Measurements from ENCODE around the gene IQCH.
A peak's percentile ranks its signal among the peaks of the same experiment; 100 is the strongest.

IQCH gene

DNA sequence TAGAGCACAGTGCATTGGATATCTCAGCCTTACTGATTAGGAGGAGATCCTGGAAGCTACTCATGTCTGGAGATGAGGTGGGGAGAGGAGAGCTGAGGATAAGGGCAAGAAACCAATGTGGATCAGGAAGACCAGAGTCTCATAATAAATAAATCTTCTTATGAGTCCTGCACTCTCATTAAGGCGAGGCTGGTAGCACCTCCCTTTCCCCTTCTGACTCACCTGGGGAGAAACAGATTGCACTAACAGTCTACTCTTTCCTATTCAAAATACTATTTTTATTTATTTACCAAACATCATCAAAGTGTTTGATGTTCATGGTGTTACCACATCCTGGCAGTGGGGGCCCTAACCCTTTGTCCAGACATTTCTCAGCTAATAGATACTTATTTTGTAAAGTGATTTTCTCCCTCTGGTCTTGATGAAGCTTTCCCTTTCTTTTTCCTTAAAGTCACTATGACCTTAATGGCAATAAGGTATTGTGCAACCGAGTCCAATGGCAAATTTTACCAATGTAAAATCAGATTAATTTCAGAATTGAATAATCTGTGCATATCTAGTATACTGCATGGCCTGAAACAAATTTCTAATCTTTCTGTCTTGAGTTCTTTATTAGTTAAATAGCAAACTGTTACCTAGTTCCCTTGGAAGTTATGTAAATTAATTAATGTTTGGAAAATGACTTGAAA is 81.1 kb downstream of the IQCH start:
- peak; percentile 72 for DNase-seq
- TF ChIP-seq, protein P1, sequence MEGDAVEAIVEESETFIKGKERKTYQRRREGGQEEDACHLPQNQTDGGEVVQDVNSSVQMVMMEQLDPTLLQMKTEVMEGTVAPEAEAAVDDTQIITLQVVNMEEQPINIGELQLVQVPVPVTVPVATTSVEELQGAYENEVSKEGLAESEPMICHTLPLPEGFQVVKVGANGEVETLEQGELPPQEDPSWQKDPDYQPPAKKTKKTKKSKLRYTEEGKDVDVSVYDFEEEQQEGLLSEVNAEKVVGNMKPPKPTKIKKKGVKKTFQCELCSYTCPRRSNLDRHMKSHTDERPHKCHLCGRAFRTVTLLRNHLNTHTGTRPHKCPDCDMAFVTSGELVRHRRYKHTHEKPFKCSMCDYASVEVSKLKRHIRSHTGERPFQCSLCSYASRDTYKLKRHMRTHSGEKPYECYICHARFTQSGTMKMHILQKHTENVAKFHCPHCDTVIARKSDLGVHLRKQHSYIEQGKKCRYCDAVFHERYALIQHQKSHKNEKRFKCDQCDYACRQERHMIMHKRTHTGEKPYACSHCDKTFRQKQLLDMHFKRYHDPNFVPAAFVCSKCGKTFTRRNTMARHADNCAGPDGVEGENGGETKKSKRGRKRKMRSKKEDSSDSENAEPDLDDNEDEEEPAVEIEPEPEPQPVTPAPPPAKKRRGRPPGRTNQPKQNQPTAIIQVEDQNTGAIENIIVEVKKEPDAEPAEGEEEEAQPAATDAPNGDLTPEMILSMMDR (IDR thresholded peaks at IDR 0.05; ENCODE audit: low read depth, low read length), result no peak
- H3K36me3 ChIP-seq, result no peaks in the 10 kb centered on the region
- no peaks in the 10 kb centered on the region for H3K9me3 ChIP-seq (ENCODE audit: severe bottlenecking)
- H3K27me3 ChIP-seq (ENCODE audit: insufficient read depth, low read depth, severe bottlenecking), result no peaks in the 10 kb centered on the region
- H3K4me3 ChIP-seq (ENCODE audit: low read depth, low read length), result no peak overlapping the region
- peak overlapping the region; percentile 57 for H3K27ac ChIP-seq

DNA sequence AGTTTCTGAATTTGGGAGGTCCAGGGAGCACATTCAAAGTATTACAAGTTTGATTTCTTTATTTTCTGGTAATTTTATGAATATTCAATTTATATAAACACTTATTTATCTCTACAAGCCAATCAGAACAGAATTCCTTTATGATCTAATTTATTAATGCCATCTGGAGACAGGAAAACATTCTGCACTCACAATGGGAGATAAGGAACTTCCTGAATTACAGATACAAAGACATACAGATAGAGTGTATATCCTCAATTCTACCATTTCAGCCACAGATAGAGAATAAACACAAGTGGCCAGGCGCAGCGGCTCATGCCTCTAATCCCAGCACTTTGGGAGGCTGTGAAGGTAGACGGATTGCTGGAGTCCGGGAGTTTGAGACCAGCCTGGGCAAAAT is 86.0 kb downstream of the IQCH start:
- TF ChIP-seq, protein P1 (IDR thresholded peaks at IDR 0.05; ENCODE audit: low read depth, low read length), result no peak
- no peaks in the 10 kb centered on the region for H3K27me3 ChIP-seq (ENCODE audit: insufficient read depth, low read depth, severe bottlenecking)

DNA sequence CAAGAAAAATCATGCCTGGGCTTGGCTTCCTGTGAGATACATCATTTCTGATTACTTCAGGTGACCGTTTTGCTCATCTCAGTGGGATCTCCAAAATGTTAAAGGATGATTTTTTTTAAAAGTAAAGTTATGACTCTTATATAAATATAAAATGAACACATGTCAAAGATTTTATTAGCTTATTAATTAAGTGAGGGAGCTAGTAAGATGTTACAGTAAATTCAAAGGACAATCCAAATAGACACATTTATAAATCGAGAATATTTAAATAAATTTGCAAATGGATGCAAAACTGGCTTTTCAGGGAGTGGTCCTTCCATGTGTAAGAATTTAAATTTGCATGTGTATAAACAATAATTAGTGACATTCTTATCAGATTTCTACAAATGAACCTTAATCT is 87.0 kb downstream of the IQCH start:
- Histone ChIP-seq H3K36me3 (no peaks in the 10 kb centered on the region), H3K27me3 (ENCODE audit: insufficient read depth, low read depth, severe bottlenecking) (no peaks in the 10 kb centered on the region), H3K9me3 (ENCODE audit: severe bottlenecking) (no peaks in the 10 kb centered on the region), H3K4me3 (ENCODE audit: low read depth, low read length) (no peak overlapping the region), H3K27ac (no peak overlapping the region)
- TF ChIP-seq, protein P1 (IDR thresholded peaks at IDR 0.05; ENCODE audit: low read depth, low read length), result no peak
- no peak for DNase-seq

More for the DNA sequence above, 86.0 kb downstream of the IQCH start:
- Histone ChIP-seq H3K4me3 (ENCODE audit: low read depth, low read length) (no peak overlapping the region), H3K36me3 (no peaks in the 10 kb centered on the region), H3K9me3 (ENCODE audit: severe bottlenecking) (no peaks in the 10 kb centered on the region), H3K27ac (no peak overlapping the region)
- DNase-seq, result no peak

DNA sequence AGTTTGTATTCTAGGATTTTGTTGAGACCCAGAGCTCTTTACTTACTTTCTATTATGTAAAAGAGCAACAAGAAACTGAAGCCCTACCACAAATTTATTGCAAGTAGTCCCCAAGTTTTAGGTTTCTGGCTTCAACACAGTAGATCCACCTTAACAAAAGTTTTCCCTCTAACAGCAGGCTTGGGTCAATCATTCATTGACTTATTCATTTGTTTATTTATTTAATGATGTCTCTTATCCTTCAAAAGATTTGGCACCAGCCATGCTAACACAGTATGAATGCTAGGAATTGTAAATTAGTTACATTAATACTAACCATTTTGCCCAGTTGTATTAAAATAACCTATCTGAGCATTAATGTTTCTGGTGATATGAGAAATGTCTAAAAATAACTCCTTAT is 88.6 kb downstream of the IQCH start:
- H3K27me3 ChIP-seq (ENCODE audit: insufficient read depth, low read depth, severe bottlenecking), result no peaks in the 10 kb centered on the region
- no peaks in the 10 kb centered on the region for H3K36me3 ChIP-seq
- H3K4me3 ChIP-seq (ENCODE audit: low read depth, low read length), result no peak overlapping the region
- peaks cover 2% of the 10 kb centered on the region for H3K9me3 ChIP-seq (ENCODE audit: severe bottlenecking)
- DNase-seq, result no peak
- TF ChIP-seq, protein P1 (IDR thresholded peaks at IDR 0.05; ENCODE audit: low read depth, low read length), result no peak
- no peak overlapping the region for H3K27ac ChIP-seq

DNA sequence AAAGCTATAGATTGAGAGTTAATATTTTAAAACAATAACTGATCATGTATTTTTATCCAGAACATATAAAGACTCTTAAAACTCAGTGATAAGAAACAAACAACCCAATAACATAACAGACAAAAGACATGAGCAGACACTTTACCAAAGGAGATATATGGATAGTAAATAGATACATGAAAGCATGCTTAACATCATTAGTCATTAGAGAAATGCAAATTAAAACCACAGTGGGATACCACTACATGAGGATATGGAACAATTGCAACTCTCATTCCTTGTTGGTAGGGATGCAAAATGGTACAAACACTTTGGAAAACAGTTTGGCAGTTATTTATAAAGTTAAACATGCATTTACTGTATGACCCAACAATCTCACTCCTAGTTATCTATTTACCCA is 95.0 kb downstream of the IQCH start:
- TF ChIP-seq, protein P1 (IDR thresholded peaks at IDR 0.05; ENCODE audit: low read depth, low read length), result no peak

DNA sequence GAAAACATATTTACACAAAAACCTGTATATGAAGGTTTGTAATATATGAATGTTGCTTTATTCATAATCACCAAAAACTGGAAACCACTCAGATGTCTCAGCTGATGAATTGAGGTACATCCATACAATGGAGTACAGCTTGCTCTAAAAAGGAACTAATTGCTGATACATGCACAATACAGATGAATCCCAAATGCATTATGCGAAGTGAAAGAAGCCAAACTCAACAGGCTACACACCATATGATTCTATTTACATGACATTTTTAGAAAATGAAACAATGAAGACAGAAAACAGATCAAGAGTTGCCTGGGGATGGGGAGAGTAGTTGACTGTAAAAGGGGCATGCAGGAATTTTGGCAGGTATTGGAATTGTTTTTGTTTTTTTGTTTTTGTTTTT is 95.5 kb downstream of the IQCH start:
- no peak for DNase-seq
- no peak overlapping the region for H3K27ac ChIP-seq
- H3K4me3 ChIP-seq (ENCODE audit: low read depth, low read length), result no peak overlapping the region
- peaks cover 2% of the 10 kb centered on the region for H3K9me3 ChIP-seq (ENCODE audit: severe bottlenecking)
- no peaks in the 10 kb centered on the region for H3K27me3 ChIP-seq (ENCODE audit: insufficient read depth, low read depth, severe bottlenecking)
- no peaks in the 10 kb centered on the region for H3K36me3 ChIP-seq
- TF ChIP-seq, protein P1 (IDR thresholded peaks at IDR 0.05; ENCODE audit: low read depth, low read length), result no peak

More for the DNA sequence above, 95.0 kb downstream of the IQCH start:
- Histone ChIP-seq H3K27ac (no peak overlapping the region), H3K4me3 (ENCODE audit: low read depth, low read length) (no peak overlapping the region), H3K9me3 (ENCODE audit: severe bottlenecking) (peaks cover 2% of the 10 kb centered on the region), H3K36me3 (no peaks in the 10 kb centered on the region), H3K27me3 (ENCODE audit: insufficient read depth, low read depth, severe bottlenecking) (no peaks in the 10 kb centered on the region)
- no peak for DNase-seq
